Trophoblast cell (in vitro differentiated cells and primary cell): ENCODE measurements around the gene PPP1R15B.
"Not testable (repeated sequence)": the region's sequence is repeated elsewhere in the genome, so short reads cannot be mapped to it uniquely, and the experiment has no call there.

Experiments used
- DNase-seq, 2 donors: peaks; one replicate each; pipeline ENCODE4 v3.0.0-alpha.2; 2016
- H2AFZ ChIP-seq: 2 replicates; pipeline ENCODE4 v1.6.1; 2013; ENCODE audit warnings: low read length, moderate library complexity, mild to moderate bottlenecking; ENCODE audit not compliant: insufficient read depth, poor library complexity
- H2AK5ac ChIP-seq: 2 replicates; pipeline ENCODE4 v1.6.1; 2013; ENCODE audit warnings: mild to moderate bottlenecking, low read length
- H2BK120ac ChIP-seq: 2 replicates; pipeline ENCODE4 v1.6.1; 2013; ENCODE audit warnings: low read length, mild to moderate bottlenecking, moderate library complexity; ENCODE audit not compliant: insufficient read depth, poor library complexity
- H2BK12ac ChIP-seq: 2 replicates; pipeline ENCODE4 v1.6.1; 2013; ENCODE audit warnings: mild to moderate bottlenecking, low read length, moderate library complexity
- H2BK5ac ChIP-seq: 2 replicates; pipeline ENCODE4 v1.6.1; 2013; ENCODE audit warnings: low read length, low read depth, moderate library complexity, mild to moderate bottlenecking; ENCODE audit not compliant: poor library complexity
- H3K14ac ChIP-seq: 2 replicates; pipeline ENCODE4 v1.6.1; 2013; ENCODE audit warnings: mild to moderate bottlenecking, low read length
- H3K18ac ChIP-seq: 2 replicates; pipeline ENCODE4 v1.6.1; 2013; ENCODE audit warnings: mild to moderate bottlenecking, low read length
- H3K23ac ChIP-seq: 2 replicates; pipeline ENCODE4 v1.6.1; 2013; ENCODE audit warnings: low read length
- H3K27ac ChIP-seq: 2 replicates; pipeline ENCODE4 v1.5.1; 2013; ENCODE audit warnings: low read depth, mild to moderate bottlenecking, inconsistent platforms, low read length, moderate library complexity
- H3K27me3 ChIP-seq: 2 replicates; pipeline ENCODE4 v1.6.1; 2013; ENCODE audit warnings: inconsistent platforms, mild to moderate bottlenecking, low read length, moderate library complexity; ENCODE audit not compliant: insufficient read depth
- H3K36me3 ChIP-seq, 2 experiments: 1 replicate in 1 of 2; 2 replicates in 1 of 2; pipeline ENCODE4 v1.6.1; 2013; ENCODE audit warnings: low read length in 2 of 2, mild to moderate bottlenecking in 2 of 2, moderate library complexity in 1 of 2; ENCODE audit not compliant: insufficient read depth in 2 of 2, control insufficient read depth in 1 of 2
- H3K4ac ChIP-seq: 2 replicates; pipeline ENCODE4 v1.6.1; 2013; ENCODE audit warnings: low read depth, mild to moderate bottlenecking, low read length, moderate library complexity
- H3K4me1 ChIP-seq, 2 experiments: 1 replicate in 1 of 2; 2 replicates in 1 of 2; pipeline ENCODE4 v1.6.1; 2013; ENCODE audit warnings: low read length in 2 of 2, mild to moderate bottlenecking in 2 of 2, moderate library complexity in 1 of 2; ENCODE audit not compliant: insufficient read depth in 2 of 2, control insufficient read depth in 1 of 2
- H3K4me2 ChIP-seq: 2 replicates; pipeline ENCODE4 v1.6.1; 2013; ENCODE audit warnings: inconsistent platforms, mild to moderate bottlenecking, low read length, moderate library complexity
- H3K4me3 ChIP-seq: 2 replicates; pipeline ENCODE4 v1.5.1; 2013; ENCODE audit warnings: mild to moderate bottlenecking, low read depth, low read length, inconsistent platforms
- H3K79me1 ChIP-seq: one replicate; pipeline ENCODE4 v1.6.1; 2013; ENCODE audit warnings: low read length
- H3K79me2 ChIP-seq: 2 replicates; pipeline ENCODE4 v1.6.1; 2013; ENCODE audit warnings: low read length, mild to moderate bottlenecking; ENCODE audit not compliant: control insufficient read depth, insufficient read depth, poor library complexity
- H3K9ac ChIP-seq: 2 replicates; pipeline ENCODE4 v1.6.1; 2013; ENCODE audit warnings: mild to moderate bottlenecking, low read length
- H3K9me3 ChIP-seq: 2 replicates; pipeline ENCODE4 v1.6.1; 2013; ENCODE audit warnings: low read depth, mild to moderate bottlenecking, control low read depth, inconsistent platforms, low read length; ENCODE audit not compliant: insufficient read depth
- H4K12ac ChIP-seq: 2 replicates; pipeline ENCODE4 v1.6.1; 2013; ENCODE audit warnings: low read depth, mild to moderate bottlenecking, low read length, moderate library complexity
- H4K8ac ChIP-seq: 2 replicates; pipeline ENCODE4 v1.6.1; 2013; ENCODE audit warnings: low read depth, mild to moderate bottlenecking, low read length, moderate library complexity
- H4K91ac ChIP-seq: one replicate; pipeline ENCODE4 v1.6.1; 2013; ENCODE audit warnings: low read depth, mild to moderate bottlenecking, low read length, moderate library complexity
- WGBS: extraction: QIAGEN DNeasy Blood & Tissue Kit; methylation state at CpG from one replicate; pipeline ENCODE4 v1.1.7; 2013; ENCODE audit warnings: missing lambda C conversion rate; ENCODE audit not compliant: insufficient read length, insufficient coverage; ENCODE audit errors: extremely low coverage; 5-methylcytosine and 5-hydroxymethylcytosine counted together

Gene PPP1R15B

DNA sequence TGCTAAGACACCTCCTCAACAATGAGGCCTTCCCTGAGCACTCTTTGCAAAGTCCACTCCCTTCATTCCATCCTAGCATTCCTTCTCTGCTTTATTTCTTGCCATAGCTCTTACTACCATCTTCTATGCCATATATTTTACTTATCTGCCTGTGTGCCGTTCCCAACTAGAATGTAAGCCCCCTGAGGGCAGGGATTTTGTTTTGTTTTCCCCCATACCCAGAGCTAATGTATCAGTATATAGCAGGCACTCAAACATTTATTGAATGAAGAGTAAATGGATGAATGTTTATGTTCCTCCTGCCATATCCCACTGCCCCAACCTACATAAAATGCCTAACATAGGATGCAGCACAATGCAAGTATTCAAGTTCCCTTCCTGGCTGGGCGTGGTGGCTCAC lies 14.9 kb upstream of the PPP1R15B start:
- no peak overlapping the region for H2BK12ac ChIP-seq
- peaks cover under 1 to 5% of the 10 kb centered on the region in 2 experiments for H3K4me1 ChIP-seq
- WGBS = no CpG with 5 or more reads among the region's 2 CpGs
- H3K18ac ChIP-seq = no peak overlapping the region
- no peak overlapping the region for H3K23ac ChIP-seq
- no peaks in the 10 kb centered on the region for H3K79me1 ChIP-seq
- no peak overlapping the region for H2BK5ac ChIP-seq
- peak overlapping the region; percentile 8 for H3K27ac ChIP-seq
- peaks cover 19 to 24% of the 10 kb centered on the region in 2 experiments for H3K36me3 ChIP-seq
- H3K9me3 ChIP-seq = no peaks in the 10 kb centered on the region
- H4K91ac ChIP-seq = no peak overlapping the region
- no peak overlapping the region for H3K4me2 ChIP-seq
- no peaks in the 10 kb centered on the region for H3K27me3 ChIP-seq
- no peak overlapping the region for H2AFZ ChIP-seq
- H3K4me3 ChIP-seq = no peak overlapping the region
- no peak overlapping the region for H2BK120ac ChIP-seq
- no peak overlapping the region for H4K12ac ChIP-seq
- no peak for DNase-seq
- H3K79me2 ChIP-seq = no peaks in the 10 kb centered on the region
- H2AK5ac ChIP-seq = no peak overlapping the region
- H3K9ac ChIP-seq = no peak overlapping the region
- H3K14ac ChIP-seq = no peak overlapping the region
- H4K8ac ChIP-seq = no peak overlapping the region
- no peak overlapping the region for H3K4ac ChIP-seq

DNA sequence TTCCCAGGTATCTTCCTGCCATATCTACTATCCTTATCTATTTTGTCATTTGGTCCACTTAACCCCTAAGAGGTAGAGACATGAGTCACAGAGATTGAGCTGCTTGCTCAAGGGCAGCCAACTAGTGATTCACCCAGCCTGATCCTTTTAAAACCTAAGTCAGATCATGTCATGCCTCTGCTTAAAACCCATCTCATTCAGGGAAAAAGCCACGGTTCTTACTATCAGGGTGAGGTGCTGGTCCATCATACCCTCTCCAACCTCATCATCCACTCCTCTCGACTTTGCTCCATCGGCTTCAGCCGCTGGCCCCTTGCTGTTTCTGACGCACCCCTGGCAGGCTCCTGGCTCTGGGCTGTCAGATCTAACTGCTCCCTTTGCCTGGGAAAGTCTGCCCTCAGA lies 14.4 kb upstream of the PPP1R15B start:
- H3K9me3 ChIP-seq = no peaks in the 10 kb centered on the region
- H2BK120ac ChIP-seq = no peak overlapping the region
- no peak overlapping the region for H3K18ac ChIP-seq
- WGBS = no CpG with 5 or more reads among the region's 5 CpGs
- no peak overlapping the region for H3K14ac ChIP-seq
- H2AK5ac ChIP-seq = no peak overlapping the region
- H2BK5ac ChIP-seq = no peak overlapping the region
- no peak overlapping the region for H3K23ac ChIP-seq
- peak overlapping the region; percentile 8 for H3K27ac ChIP-seq
- no peak overlapping the region for H3K4me2 ChIP-seq
- H3K27me3 ChIP-seq = no peaks in the 10 kb centered on the region
- H2BK12ac ChIP-seq = no peak overlapping the region
- H3K36me3 ChIP-seq = peaks cover 17 to 23% of the 10 kb centered on the region in 2 experiments
- no peak overlapping the region for H3K4me3 ChIP-seq
- no peak overlapping the region for H4K12ac ChIP-seq
- H3K4ac ChIP-seq = no peak overlapping the region
- no peak overlapping the region for H2AFZ ChIP-seq
- DNase-seq = peak; percentile 73 to 85
- H3K9ac ChIP-seq = no peak overlapping the region
- no peaks in the 10 kb centered on the region for H3K79me2 ChIP-seq
- no peaks in the 10 kb centered on the region for H3K79me1 ChIP-seq
- H4K91ac ChIP-seq = no peak overlapping the region
- H4K8ac ChIP-seq = no peak overlapping the region
- peaks cover 0 to 4% of the 10 kb centered on the region in 2 experiments for H3K4me1 ChIP-seq

DNA sequence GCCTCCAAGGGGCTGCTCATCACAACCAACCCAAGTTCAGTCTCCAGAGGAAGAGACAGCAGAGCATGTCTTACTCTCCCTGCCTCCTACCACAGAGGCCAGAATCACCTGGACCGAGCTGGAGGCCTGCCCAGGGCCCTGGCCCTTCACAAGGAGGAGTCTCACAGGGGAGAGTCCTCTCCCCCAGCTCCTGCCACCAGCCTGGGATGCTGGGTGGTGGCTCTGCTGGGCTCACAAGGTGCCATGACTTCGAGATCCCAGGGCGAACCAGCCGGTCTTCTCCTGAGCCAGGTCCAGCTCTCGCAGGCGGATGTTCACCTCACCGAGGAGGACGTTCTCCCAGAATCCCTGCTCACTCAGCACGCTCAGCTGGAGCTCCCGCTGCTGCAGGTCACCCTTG lies 13.0 kb upstream of the PPP1R15B start:
- Histone ChIP-seq H3K4me2 (no peak overlapping the region), H4K8ac (no peak overlapping the region), H3K14ac (no peak overlapping the region), H2BK12ac (peak overlapping the region; percentile 4), H3K4ac (no peak overlapping the region), H2BK120ac (no peak overlapping the region), H3K18ac (no peak overlapping the region), H2BK5ac (no peak overlapping the region), H3K4me3 (no peak overlapping the region), H3K23ac (no peak overlapping the region), H3K36me3 (peaks cover 12 to 19% of the 10 kb centered on the region in 2 experiments), H3K4me1 (peaks cover 0 to 4% of the 10 kb centered on the region in 2 experiments), H2AFZ (no peak overlapping the region), H2AK5ac (no peak overlapping the region), H3K9me3 (no peaks in the 10 kb centered on the region), H3K79me2 (no peaks in the 10 kb centered on the region), H4K91ac (peak overlapping the region; percentile 20), H3K79me1 (no peaks in the 10 kb centered on the region), H3K9ac (no peak overlapping the region), H3K27ac (no peak overlapping the region), H3K27me3 (no peaks in the 10 kb centered on the region), H4K12ac (no peak overlapping the region)
- no peak for DNase-seq
- WGBS = no CpG with 5 or more reads among the region's 10 CpGs

DNA sequence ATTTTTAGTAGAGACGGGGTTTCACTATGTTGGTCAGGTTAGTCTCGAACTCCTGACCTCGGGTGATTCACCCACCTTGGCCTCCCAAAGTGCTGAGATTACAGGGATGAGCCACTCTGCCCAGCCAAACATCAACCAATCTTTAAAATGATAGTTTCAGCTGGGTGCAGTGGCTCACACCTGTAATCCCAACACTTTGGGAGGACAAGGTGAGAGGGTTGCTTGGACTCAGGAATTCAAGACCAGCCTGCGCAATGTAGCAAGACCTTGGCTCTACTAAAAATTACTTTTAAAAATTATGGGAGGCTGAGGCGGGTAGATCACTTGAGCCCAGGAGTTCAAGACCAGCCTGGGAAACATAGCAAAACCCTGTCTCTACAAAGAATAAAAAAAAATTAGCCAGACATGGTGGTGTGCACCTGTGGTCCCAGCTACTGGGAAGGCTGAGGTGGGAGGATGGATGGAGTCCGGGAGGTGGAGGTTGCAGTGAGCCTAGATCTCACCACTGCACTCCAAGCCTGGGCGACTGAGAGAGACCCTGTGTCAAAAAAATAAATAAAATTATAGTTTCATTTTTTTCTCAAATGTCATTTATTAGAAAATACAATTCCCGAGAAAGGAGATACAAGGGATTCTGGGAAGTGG lies 10.6 kb upstream of the PPP1R15B start:
- H3K79me2 ChIP-seq, H3K18ac ChIP-seq, H2BK120ac ChIP-seq, H3K14ac ChIP-seq, H3K23ac ChIP-seq, H3K27ac ChIP-seq, H4K8ac ChIP-seq, H3K27me3 ChIP-seq, H3K9me3 ChIP-seq, H2AFZ ChIP-seq, H3K9ac ChIP-seq, DNase-seq, H3K79me1 ChIP-seq, H4K12ac ChIP-seq, H3K4me2 ChIP-seq, H2AK5ac ChIP-seq, H2BK12ac ChIP-seq, H3K4me3 ChIP-seq, H2BK5ac ChIP-seq, H3K4ac ChIP-seq, H4K91ac ChIP-seq: not testable (repeated sequence)
- WGBS = no CpG with 5 or more reads among the region's 8 CpGs
- Histone ChIP-seq H3K36me3 (peaks cover 10 to 14% of the 10 kb centered on the region in 2 experiments), H3K4me1 (peaks cover 12 to 22% of the 10 kb centered on the region in 2 experiments)
